NCI-H1048 (cell line): ENCODE results near the gene ZNF20.
A peak's percentile ranks its signal among the peaks of the same experiment; 100 is the strongest.

Experiments used
- DNase-seq: peaks from one replicate; lab custom pipeline; 2025; lab: John Stamatoyannopoulos, UW

ZNF20 gene

DNA sequence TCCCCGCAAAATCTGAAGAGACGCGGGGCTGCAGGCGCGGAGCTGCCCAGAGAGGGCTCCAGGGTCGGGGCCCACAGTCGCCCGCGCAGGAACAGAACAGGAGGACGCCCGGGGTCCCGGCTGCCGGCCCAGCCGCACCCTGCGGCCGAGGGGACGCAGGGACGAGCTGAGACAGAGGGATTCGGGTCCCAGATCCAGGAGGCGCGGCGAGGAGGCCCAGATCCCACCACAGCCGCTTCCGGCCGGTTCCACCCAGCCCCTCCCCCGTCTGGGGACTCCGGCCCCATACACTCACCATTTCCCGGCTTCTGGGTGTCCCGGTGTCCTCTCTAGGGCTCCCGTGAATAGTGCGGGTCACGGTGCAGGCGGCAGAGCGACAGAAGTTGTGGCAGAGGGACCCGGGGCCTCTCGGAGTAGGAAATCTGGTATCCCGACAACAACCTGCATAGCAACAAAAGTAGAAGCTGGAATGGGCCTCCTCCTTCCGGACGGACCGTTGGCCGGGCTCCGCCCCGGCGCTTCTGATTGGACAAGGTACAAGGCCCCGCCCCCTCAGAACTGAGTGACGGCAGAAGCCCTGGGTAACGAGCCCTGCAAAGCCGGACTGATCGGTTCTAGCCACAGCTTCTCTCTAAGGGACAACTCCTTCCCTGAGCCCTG, at the start of gene ZNF20:
Gene ZNF20, minus strand, starts transcription at position 466 of the 660 bp plus-strand sequence. Its CDS starts 168 bp downstream, at position 298.
- DNase-seq = peak; percentile 85

DNA sequence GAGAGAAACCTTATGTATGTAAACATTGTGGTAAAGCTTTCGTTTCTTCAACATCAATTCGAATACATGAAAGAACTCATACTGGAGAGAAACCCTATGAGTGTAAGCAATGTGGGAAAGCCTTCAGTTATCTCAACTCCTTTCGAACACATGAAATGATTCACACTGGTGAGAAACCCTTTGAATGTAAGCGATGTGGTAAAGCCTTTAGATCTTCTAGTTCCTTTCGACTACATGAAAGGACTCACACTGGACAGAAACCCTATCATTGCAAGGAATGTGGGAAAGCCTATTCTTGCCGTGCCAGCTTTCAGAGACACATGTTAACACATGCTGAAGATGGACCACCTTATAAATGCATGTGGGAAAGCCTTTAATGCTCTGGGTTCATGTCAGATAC, 47.5 kb upstream of the ZNF20 start:
- no peak for DNase-seq

DNA sequence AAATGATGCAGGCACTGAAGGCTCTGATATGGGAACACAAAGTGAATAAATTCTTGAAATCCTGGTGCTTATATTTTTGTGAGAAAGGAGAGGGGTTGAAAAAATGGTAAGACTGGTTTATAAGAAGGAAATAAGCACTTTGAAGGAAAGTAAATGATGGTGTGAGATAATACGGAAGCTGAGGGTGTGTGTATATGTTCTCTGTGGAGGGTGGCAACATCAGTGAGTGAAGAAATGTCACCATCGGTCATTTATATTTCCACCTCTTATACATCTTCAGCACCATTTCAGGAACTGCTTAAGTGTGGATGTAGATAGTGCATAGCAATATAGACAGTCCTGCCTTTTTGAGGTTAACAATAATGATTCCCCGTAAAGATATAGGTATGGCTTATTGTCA, 40.2 kb upstream of the ZNF20 start:
- no peak for DNase-seq

DNA sequence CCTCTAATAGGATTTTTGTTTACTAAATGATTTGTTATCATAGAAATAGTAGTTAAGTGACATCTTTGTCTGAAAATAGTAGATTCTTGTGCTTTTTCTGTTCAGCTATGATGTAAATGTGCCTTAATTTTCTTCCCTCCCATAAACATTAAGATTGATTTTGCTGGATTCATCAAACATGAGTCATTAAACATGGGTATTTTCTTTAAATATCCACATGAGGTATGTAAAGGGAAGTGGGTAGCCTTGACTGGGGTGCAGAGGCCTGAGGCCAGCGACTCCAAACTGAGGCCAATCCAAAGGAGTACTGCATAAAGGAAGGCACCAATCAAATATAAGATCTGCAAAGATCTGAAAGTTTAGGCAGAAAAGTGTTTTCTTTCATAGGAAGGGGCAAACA, 26.5 kb upstream of the ZNF20 start:
- no peak for DNase-seq

DNA sequence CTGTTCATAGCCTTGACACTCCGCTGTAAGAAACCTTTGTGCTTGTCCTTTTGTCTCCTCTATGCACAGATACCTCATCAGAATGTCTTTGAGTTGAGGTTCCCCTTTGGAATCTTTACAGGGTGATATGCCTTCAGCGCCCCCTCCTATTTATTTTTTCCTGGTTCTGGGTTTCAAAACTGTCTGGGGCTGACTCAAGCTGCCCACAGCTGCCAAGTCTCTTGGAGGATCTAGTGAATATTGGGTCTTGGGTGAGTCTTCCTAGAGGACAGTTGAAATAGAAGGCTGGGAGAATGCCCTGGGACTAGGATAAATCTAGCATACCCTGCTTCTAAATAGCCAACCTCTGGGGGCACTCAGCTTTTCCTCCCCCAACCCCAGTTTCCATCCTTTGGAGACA, 23.7 kb upstream of the ZNF20 start:
- no peak for DNase-seq

DNA sequence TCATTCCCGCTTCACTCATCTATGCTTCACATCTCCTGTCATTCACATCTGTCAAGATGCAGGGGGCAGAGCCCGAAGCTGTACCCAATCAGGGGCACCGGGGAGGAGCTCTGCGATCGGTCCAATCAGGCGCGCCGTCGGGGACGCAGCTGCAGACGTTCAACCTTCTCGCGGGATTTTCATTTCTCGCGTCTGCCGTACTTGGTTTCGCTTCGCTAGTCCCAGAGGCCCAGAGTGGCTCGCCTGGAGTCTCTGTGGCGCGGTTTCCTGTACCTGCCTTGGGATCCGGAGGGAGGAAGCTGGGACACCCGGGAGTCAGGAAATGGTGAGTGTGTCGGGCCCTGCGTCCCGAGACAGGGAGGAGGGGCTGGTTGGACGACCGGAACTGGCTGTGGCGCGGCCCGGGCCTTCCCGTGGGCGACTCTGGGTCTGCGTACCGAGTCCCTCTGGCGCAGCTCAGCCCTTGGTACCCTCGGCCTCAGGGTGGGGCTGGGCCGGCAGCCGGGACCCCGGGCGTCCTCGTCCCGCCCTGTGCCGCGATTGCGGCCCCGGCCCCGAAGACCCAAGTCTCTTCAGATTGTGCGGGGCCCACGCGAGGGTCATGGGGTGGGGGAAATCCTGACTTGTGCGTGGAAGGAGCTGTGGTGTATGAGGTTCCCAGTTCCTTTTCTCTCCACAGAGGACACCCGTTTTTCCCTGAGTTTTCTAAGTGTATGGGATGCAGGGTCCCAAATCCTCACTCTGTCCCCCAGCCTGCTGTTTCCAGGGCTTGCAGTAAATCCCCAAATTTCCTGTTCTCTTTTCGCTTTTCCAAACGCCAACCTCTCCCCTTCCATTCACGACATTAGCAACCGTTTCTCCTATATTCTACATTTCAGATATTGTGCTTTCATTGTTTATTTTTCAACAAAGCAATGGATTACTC, 23.0 kb upstream of the ZNF20 start, which contains the start of gene ZNF136:
Gene ZNF136, plus strand, starts transcription at position 215 of the 925 bp plus-strand sequence. Its CDS starts 108 bp downstream, at position 323.
- DNase-seq = peak; percentile 91

DNA sequence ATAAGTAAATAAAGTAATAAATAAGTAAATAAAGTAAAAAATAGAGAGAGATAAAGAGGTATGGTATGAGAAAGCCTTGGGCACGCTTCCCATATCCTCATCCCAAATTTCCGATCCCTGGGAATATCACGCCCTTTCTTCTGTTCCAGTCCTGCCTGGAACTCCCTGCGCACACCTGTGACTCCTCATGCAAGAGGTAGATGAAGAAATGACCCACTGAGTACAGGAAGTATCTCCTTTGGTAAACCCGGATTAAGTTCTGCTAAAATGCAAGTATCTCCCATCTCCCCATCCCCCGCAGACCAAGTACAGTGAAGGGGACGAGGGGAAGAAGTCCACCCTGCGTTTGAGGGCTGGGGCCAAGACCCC, 22.3 kb upstream of the ZNF20 start:
- no peak for DNase-seq

DNA sequence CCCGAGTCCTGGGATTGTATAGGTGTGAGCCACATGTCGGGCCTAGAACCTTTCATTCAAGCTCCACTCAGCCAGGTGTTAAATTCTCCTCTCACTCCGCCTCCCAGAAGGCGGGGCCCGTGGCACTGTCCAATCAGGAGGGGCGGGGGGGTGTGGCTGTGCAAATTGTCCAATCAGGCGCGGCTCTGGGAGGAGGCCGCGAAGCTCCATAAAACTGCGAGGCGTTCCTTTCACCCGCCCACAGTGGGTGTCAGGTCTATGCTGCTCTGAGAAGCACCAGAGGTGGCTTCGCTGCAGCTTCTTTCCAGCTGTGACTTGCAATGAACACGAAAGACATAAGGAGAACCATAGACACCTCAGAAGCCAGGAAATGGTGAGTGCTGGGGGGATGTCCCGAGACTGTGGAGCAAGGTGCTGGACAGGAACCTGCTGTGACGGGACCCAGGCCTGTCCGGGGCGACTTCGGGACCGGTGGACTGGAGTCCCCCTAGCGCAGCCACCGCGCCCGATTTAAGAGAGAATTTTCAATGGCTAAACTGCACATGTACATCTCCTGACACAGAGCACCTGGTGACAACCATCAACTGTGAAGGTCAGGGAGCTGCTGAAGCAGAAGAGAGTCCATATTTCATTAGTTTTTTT, 19.7 kb upstream of the ZNF20 start:
- no peak for DNase-seq

DNA sequence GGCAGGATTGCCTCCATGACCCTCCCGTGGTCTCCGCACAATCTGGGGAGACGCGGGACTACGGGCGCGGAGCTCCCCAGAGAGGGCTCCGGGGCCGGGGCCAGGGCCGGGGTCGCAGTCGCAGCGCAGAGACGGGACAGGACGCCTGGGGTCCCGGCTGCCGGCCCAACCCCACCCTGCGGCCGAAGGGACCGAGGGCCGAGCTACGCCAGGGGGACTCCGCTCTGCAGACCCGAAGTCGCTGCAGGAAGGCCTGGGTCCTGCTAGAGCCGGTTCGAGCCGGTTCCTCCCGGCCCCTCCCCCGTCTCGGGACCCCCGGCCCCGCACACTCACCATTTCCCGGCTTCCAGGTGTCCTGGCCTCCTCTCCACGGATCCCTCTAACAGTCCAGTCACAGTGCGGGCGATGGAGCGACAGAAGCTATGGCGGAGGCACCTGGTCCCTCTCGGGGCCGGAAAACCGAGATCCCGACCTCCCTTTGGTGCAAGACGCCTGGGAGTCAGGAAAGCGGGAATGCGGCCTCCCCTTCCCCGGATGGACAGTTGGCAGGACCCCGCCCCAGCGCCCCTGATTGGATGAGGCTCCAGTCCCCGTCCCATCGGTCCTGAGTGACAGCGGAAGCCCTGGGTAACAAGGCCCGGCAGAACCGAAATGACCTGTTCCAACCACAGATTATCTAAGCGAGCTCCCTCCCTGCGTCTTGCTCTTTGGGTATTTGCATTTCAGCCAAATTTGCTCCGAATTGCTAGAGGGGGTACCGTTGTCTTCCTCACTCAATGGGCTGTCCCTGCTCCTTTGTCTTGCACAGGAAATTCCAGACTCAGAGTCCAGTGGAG, 16.3 kb upstream of the ZNF20 start, which contains the start of gene ZNF625:
Gene ZNF625, minus strand, starts transcription at position 512 of the 836 bp plus-strand sequence. Its CDS starts 176 bp downstream, at position 336.
- DNase-seq = peak; percentile 92

DNA sequence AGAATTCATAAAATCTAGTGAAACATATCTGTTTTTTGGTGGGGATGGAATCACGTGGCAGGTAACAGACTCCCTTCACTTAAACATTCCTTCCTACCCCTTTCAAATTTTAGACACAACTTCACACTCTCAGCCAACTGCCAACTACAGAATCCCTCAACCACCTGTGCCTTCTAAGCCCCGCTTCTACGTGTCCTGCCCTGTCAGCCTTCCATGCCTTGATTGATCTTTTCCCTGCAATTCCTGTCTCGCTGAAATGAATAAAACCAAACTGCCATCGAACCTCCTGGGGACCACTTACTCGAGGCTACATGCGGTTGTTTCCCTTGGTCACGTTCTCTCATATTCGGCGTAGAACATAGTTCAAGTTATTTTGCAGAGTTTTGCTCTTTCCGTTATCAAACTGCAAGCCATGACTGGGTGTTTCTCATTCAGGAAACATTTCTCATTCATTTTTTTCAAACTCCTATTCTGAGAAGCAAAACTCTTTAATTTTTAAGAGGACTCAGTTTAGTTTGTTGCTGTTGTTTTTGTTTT, 15.2 kb upstream of the ZNF20 start:
- DNase-seq = no peak

DNA sequence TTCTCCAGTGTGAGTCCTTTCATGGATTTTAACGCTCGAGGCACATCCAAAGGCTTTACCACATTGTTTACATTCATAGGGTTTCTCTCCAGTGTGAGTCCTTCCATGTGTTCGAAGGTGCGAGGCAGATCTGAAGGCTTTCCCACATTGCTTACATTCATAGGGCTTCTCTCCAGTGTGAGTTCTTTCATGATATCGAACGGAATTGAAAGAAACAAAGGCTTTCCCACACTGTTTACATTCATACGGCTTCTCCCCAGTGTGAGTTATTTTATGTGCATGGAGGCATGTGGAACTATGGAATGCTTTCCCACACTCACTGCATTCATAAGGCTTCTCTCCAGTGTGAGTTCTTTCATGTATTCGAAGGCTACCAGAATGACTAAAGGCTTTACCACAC, 5.2 kb upstream of the ZNF20 start:
- no peak for DNase-seq

DNA sequence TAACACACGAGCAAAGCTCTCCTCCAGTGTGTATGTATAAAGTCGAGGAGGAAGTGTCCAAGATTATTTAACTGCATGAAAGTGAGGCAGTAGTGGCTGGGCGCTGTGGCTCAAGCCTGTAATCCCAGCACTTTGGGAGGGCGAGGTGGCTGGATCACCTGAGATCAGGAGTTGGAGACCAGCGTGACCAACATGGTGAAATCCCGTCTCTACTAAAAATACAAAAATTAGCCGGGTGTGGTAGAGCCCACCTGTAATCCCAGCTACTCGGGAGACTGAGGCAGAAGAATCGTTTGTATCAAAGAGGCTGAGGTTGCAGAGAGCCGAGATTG, 1.2 kb upstream of the ZNF20 start:
- no peak for DNase-seq

DNA sequence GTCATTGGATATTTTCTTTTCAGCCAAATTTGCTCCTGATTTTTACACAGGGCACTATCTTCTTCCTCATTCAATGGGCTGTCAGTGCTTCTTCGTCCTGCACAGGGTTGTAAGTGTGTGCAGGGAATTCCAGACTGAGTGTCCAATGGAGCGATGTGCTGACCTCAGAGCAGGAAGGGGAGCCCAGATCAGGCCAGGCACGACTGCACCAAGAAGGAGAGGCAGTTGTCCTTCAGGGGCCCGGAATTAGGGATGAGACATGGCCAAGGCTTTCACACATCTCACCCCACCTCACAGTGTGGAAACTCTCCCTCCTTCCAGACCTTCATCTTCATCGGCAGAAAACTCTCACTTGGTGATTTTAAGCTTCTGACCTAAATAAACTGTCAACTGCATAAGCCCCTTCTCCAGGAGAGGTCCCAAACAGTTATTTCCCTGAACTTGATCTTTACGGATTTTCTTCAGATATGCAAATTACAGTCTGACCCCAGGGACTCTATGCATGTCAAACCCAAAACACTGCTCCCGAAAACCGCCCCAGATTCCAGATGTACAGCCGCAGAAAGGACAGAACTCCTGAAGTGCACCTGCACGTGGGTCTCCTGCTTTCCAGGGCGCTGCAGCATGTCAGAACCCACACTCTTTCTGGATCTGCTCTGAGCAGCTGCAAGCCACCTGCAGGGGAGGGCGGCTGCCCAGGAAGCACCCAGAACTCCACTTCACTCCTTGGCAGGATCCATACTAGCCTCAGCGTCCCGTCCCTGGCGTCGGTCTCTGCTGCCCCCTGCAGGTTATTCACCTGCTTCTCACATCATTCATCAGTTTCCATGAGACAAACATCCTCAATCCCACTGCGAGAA, 625 bp upstream of the ZNF20 start:
- DNase-seq = peak; percentile 62

DNA sequence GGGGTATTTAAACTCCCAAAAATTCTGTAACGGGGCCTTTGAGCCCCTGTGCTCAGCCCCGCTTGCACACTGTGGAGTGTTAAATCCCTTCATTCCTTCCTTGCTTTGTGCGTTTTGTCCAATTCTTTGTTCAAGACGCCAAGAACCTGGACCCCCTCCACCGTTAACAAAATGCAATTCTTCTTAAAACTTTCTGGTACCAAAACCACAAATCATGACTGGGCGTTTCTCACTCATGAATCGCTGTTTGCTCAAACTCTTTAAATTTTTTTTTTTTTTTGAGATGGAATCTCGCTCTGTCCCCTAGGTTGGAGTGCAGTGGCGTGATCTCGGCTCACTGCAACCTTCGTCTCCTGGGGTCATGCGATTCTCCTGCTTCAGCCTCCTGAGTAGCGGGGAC, 881 bp downstream of the ZNF20 start:
- DNase-seq = no peak

DNA sequence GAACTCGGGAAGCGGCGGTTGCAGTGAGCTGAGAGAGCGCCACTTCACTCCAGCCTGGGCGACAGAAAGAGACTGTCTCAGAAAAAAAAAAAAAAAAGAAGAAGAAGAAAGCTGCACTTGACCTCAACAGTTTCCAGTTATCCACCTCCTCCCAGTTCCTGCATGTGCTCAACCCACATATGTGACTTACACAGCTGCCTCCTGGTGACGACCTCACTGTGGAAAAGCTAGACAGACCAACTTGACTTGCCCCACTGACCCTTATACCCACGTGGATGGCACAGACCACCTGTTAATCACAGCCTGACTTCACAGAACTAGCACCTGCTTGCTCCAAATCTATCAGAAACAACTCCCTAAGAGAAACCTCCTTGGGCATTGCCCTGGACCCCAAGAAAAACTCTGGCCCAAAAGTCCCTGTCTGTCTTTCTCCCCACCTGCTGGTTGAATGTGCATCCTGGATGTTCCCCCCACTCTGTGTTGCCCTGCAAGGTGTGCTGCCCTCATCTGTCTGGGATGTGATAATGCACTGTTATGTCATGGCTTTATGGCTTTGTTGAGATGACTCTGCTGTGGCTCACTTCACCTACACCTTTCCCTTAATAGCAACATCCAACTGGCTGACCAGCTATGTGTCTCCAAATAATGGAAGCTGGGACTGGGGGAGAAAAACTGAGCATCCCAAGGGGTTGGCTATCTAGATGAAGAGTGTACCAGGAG, 2.8 kb downstream of the ZNF20 start:
- DNase-seq = no peak

DNA sequence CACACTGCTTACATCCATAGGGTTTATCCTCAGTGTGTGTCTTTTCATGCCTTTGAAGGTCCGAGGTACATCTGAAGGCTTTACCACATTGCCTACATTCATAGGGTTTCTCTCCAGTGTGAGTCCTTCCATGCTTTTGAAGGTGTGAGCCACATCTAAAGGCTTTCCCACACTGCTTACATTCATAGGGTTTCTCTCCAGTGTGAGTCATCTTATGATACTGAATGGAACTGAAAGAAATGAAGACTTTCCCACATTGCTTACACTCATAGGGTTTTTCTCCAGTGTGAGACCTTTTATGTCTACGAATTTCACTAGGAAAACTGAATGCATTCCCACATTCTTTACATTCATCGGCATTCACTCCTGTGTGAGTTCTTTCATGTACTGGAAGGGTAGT, 7.1 kb downstream of the ZNF20 start:
- no peak for DNase-seq

DNA sequence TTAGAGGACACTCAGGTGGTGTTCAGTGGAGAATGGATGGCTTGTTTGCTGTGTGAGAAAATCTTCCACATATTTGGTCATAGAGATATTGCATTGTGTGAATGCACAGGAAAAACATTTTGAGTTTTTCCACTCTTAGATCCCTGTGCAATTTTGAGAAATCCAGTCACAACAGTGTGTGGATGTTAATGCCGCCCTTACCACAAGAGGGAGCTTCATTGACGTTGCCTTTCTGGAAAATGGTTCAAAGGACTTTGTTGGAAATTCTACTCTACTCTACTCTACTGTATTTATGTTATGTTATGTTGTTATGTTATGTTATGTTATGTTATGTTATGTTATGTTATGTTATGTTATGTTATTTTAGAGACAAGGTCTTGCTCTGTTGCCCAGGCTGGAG, 13.4 kb downstream of the ZNF20 start:
- DNase-seq = no peak

DNA sequence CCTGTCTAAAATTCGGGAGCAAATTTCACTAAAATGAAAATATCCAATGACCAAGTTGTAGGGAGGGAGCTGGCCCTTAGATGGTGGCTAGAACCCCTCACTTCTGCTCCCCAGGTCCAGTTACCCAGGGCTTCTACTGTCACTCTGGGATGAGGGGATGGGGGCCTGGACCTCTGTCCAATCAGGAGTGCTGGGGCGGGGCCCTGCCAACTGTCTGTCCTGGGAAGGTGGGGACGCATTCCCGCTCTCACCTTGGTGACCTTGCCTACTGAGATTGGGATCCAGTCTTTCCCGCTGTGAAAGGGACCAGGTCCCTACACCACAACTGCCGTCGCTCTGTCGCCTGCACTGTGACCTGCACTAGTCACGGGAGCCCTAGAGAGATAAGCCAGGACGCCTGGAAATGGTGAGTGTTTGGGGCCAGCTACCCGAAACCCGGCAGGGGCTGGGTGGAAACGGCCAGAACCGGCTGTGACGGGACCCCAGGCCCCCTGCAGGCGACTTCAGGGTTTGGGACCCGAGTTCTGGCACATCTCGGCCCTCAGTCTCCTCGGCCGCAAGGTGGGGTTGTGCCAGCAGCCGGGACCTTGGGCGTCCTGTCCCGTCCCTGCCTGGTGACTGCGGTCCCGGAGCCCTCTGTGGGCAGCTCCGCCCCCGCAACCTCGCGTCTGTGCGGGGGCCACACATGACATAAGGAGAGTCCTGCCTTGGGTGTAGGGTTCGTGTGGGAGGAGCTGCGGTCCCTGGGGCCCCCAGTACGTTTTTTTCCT, 22.8 kb downstream of the ZNF20 start:
- no peak for DNase-seq

DNA sequence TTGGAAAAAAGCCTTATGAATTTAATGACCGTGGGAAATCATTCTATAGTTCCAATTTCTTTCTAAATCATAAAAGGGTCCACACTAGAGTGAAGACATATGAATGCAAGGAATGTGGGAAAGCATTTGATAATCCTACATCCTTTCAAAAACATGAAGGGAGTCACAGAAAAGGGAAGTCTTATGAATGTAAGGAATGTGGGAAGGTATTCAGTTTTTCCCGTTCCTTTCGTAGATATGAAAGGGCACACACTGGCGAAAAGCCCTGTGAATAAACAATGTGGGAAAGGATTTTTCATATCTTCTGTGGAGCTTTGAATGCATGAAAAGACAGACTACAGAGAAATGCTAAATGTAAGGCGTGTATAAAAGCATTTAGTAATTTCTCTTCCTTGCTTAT, 27.0 kb downstream of the ZNF20 start:
- no peak for DNase-seq
